Measurements from ENCODE around the gene CASP9. TPM values are rescaled to one million over a fixed set of nuclear protein-coding genes. Genes with fewer than 3 reads are reported as not detected.
"Not testable (repeated sequence)": the region's sequence is repeated elsewhere in the genome, so short reads cannot be mapped to it uniquely, and the experiment has no call there.

Gene CASP9
- total RNA-seq, 1 donor from 2014 or later, result 30.8 TPM

GRCh38 chr1:15526021-15526489, 2.0 kb upstream of the CASP9 start:
- no peak for DNase-seq (ENCODE audit: low read depth)

DNA sequence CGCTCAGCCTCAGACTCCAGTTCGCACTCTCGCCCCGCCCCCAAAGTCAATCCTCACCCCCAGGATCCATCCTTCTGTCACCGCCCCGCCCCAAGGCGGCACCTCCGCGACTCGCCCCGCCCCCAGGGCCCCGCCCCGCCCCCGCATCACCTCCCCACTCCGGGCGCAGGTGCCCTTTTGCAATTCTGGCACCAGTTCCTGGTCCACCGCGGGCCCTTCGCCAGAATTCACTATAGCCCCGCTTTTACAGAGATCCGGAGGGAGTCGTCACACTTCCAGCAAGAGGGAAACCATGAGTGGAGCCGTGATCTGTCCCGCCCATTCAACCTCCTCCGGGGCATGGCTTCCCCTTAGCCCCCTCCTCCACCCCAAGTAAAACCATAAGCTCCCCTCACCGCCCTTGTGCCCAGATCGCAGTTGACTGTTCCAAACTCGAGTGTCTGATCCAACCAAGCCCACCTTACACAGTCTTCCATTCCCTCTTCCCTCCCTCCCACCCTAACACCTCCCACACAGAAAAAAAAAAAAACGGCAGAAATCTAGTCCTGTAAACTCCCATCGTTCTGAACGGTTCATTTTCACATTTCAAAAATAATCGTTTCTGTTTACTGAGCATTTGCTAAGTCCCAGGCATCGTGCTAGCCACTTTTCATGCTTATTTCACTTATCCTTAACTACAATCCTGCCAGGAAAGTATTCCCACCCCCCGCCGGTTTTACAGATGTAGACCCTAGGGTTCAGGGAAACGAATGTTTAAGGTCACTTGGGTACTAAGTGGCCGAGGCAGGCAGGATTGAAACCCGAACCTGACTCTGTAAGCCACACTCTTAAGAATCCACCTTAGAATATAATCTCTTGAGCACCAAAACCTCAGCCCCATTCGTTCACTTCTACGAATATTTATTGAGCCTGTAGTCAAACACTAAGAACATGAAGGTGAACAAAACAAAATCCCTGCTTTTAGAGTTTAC, 1.3 kb upstream of the CASP9 start:
- DNase-seq (ENCODE audit: low read depth), result no peak

DNA sequence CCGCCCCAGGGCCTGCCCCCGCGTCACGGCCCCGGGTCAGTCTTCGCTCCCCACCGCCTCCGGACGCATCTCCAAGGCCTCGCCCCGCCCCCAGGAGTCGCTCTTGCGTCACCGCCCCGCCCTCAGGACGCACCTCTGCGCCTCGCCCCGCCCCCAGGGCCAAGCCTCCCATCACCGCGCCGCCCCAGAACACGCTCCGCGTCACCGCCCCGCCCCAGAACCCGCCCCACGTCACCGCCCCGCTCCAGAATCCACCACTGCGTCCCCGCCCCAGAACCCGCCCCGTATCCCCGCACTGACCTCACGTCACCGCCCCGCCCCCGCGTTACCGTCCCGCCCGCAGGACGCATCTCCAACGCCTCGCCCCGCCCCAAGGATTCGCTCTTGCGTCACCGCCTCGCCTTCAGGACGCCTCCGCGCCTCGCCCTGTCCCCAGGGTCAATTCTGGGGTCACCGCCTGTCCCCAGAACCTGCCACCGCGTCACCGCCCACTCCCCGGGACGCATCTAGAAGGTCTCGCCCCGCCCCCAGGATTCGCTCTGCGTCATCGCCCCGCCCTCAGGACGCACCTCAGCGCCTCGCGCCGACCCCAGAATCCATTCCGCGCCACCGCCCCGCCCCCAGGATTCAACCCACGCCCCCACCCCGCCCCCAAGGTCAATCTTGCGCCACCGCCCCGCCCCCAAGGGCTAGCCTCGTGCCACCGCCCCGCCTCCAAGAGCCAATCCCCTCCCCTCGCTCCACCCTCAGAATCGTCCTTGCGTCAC, 451 bp upstream of the CASP9 start:
- DNase-seq (ENCODE audit: low read depth), result peak; percentile 99

GRCh38 chr1:15523104-15524020, 653 bp downstream of the CASP9 start:
- DNase-seq (ENCODE audit: low read depth), result no peak

GRCh38 chr1:15522551-15522950, 1.5 kb downstream of the CASP9 start:
- DNase-seq (ENCODE audit: low read depth), result no peak

GRCh38 chr1:15521206-15521906, 2.7 kb downstream of the CASP9 start:
- not testable (repeated sequence) for DNase-seq (ENCODE audit: low read depth)

- DNase-seq (ENCODE audit: low read depth), result no peak
These were observed 4.4 kb downstream of the CASP9 start for GRCh38 chr1:15519625-15520024.

DNA sequence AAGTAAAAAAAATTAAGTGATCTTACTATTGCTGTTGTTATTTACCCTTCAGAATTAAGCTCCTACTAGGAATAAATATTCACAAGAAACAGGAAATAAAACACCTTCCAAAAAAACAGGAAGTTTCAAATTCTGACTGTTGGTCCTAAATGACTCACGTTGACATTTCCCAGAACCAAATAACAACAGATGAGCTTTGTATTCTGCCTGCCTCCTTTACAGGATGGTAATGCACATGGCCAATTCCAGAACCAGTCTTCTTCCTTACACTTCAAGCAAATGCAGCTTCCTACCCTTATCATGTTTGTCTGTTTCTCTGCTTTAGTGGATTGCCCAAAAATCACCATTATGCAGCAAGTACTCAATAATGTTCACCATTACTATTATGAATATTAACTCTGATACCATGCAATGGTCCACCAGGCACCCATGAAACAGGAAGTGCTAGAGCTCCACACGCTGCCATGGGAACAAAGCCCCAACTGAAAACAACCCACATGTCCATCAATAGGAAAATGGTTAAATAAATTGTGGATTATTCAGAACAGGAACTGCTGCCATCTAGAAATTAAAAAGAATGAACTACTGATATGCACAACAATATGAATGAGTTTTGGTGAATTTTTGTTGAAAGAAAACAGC, 8.9 kb downstream of the CASP9 start:
- DNase-seq (ENCODE audit: low read depth), result no peak

DNA sequence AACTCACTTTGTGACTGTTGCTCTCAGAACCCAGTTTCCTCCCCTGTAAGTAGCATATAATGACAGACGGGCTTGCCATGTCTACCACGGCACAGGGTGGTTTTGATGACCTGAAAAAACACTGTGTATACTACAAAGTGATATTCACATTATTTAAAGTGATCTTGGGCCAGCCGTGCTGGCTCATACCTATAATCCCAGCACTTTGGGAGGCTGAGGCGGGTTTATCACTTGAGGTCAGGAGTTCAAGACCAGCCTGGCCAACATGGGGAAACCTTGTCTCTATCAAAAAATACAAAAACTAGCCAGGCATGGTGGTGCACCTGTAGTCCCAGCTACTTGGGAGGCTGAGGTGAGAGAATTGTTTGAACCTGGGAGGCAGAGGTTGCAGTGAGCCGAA, 9.5 kb downstream of the CASP9 start:
- not testable (repeated sequence) for DNase-seq (ENCODE audit: low read depth)

DNA sequence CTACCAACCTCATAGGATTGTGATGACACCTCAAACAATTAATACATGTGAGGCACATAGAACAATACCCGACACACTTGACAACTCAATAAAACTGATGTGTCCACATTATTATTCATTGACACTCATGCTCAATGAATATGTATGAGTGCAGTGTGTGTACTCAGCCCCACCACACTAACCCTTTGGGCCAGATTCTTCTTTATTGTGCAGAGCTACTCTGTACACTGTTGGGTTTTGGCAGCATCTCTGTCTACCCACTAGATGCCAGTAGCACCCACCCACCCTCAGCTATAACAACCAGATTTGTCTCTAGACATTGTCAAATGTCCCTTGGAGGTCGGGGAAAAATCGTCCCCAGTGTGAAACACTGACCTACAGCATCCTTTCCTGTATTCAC, 10.1 kb downstream of the CASP9 start:
- no peak for DNase-seq (ENCODE audit: low read depth)

DNA sequence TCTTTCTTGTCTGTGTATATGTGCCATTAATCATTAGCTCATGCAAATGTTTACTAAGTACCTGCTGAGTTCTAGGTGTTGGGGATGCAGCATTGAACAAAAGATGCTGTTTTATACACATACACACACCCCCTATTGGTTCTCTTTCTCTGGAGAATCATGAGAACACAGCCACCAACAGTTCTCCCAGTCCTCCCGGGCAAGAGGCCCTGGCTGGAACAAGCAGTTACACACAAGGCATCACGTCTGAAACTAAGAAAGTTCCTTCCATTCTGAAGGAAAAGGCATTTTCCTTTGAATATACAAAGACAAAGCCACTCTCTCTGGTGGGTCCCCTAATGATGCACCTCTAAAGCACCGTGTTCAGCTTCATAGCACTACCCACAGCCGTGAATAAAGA, 10.8 kb downstream of the CASP9 start:
- no peak for DNase-seq (ENCODE audit: low read depth)

DNA sequence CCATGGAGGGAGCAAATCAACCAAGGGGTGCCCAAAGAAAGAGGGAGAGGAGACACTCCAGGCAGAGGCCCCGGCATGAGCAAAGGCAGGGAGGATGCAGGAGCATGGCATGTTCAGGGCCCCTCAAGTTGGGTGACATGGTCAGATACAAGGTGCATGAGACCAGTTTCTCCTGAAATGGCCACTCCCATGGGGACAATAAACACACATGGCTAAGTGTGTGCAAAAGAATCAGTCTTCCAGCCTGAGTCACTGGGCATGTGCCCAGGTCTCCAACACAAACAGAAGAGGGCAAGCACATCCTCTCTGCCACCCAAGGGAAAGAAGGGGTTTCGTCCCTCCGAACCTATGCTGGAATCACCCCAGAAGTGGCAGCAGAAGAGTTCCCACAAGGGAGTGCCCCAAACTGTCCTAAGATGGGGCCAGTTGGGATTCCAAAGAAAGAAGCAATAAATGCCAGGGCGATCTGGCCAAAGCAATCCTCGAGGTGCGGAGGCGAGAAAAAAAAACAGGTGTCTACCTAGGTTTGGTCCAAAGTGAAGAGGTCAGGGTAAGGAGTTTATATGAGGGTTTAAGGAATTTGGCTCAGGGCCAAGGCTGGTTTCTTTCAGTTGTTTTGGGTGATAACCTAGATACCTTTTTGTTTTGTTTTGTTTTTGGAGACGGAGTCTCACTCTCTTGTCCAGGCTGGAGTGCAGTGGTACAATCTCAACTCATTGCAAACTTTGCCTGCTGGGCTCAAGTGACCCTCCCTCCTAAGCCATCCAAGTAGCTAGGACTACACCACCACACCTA, 13.2 kb downstream of the CASP9 start:
- no peak for DNase-seq (ENCODE audit: low read depth)

- DNase-seq (ENCODE audit: low read depth), result no peak
These were observed 14.4 kb downstream of the CASP9 start for GRCh38 chr1:15509586-15509985.

DNA sequence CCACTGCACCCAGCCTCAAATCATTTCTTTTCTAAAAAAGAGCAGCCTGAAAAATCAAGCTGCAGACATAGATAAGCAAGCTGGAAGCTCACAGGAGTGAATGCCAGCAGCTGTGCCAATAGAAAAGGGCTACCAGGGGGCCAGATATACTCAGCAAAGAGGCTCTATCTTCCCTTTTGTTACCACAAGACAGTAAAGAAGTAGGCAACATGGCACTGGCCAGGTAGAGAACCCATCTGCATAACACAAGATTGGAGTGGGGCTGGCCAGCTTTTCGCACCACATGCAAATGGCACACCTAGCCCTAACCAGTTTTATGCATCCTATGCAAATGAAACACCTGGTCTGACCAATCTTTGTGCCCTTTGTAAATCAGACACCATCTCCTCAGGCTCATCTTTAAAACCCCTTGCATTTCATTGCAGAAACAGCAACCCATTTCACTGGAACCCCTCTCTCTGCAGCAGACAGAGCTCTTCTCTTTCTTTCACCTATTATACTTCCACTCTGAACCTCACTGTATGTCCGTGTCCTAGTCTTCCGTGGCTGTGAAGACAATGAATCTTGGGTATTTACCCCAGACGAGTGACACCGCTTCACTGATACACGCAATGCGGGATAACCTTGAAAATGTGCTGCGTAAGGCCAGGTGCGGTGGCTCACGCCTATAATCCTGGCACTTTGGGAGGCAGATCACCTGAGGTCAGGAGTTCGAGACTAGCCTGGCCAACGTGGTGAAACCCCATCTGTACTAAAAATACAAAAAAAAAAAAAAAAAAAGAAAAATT, 15.1 kb downstream of the CASP9 start:
- DNase-seq (ENCODE audit: low read depth), result no peak

DNA sequence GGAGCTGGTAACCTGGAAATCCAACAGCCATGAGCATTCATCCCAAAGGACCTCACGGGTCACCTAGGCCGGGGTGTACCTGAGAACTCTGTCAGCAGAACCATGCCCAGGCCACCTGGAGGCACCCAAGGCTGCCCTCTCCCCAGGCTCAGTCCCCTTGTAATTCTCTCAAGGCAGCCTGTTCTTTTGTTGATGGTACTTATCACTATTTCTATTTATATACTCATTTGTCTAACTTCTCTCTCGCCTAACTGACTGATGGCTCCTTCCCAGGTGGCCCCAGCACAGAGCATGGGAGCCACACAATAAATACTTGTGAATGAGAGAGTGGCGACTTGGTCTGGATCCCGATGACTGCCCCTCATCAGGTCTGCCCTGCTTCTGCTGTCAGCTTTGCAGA, 16.7 kb downstream of the CASP9 start:
- no peak for DNase-seq (ENCODE audit: low read depth)

DNA sequence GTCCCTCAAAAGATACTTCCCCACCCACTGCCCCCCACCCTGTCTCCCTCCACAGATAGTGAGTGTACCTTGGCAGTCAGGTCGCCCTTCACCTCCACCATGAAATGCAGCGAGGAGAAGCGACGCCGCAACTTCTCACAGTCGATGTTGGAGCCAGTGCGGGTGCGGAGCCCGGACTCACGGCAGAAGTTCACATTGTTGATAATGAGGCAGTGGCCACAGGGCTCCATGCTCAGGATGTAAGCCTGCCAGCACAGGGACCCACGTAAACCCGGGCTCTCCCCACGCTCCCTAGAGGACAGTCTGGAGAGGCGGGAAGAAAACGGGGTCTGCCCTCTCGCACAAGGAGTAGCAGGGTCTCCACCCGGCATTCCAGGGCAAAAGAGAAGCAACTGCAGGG, 17.2 kb downstream of the CASP9 start:
- DNase-seq (ENCODE audit: low read depth), result no peak

GRCh38 chr1:15504436-15504835, 19.6 kb downstream of the CASP9 start:
- peak; percentile 63 for DNase-seq (ENCODE audit: low read depth)

Measured in myocyte (in vitro differentiated cells).